ENCODE results near the gene NDUFB6.
"Not testable (repeated sequence)": the region's sequence is repeated elsewhere in the genome, so short reads cannot be mapped to it uniquely, and the experiment has no call there.

Gene NDUFB6

DNA sequence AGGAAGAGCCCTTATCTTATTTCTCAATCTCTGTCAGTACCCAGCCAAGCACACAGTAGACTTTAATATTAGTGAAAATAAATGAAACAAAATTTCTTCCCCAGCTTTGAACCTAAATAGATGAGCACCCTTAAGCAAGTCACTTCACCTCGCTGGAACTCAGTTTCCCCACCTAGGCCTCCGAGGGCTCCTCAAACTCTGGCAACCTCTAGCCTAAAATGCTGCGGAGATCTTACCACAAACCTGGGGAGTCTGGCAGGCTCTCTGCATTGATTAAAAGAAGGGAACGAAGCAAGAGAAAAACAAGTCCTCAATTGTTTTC lies 47.3 kb downstream of the NDUFB6 start:
- in situ Hi-C loops (cut with MboI; ENCODE audit: low pct_unique_long_range_greater_than_20kb, low sequenced_read_pairs, unreplicated experiment): no loop called here
- DNase-seq (ENCODE audit: low spot score): no peak
- TF ChIP-seq, protein P1, sequence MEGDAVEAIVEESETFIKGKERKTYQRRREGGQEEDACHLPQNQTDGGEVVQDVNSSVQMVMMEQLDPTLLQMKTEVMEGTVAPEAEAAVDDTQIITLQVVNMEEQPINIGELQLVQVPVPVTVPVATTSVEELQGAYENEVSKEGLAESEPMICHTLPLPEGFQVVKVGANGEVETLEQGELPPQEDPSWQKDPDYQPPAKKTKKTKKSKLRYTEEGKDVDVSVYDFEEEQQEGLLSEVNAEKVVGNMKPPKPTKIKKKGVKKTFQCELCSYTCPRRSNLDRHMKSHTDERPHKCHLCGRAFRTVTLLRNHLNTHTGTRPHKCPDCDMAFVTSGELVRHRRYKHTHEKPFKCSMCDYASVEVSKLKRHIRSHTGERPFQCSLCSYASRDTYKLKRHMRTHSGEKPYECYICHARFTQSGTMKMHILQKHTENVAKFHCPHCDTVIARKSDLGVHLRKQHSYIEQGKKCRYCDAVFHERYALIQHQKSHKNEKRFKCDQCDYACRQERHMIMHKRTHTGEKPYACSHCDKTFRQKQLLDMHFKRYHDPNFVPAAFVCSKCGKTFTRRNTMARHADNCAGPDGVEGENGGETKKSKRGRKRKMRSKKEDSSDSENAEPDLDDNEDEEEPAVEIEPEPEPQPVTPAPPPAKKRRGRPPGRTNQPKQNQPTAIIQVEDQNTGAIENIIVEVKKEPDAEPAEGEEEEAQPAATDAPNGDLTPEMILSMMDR (IDR thresholded peaks at IDR 0.05; ENCODE audit: extremely low read depth, insufficient read depth, missing control alignments): no peak

DNA sequence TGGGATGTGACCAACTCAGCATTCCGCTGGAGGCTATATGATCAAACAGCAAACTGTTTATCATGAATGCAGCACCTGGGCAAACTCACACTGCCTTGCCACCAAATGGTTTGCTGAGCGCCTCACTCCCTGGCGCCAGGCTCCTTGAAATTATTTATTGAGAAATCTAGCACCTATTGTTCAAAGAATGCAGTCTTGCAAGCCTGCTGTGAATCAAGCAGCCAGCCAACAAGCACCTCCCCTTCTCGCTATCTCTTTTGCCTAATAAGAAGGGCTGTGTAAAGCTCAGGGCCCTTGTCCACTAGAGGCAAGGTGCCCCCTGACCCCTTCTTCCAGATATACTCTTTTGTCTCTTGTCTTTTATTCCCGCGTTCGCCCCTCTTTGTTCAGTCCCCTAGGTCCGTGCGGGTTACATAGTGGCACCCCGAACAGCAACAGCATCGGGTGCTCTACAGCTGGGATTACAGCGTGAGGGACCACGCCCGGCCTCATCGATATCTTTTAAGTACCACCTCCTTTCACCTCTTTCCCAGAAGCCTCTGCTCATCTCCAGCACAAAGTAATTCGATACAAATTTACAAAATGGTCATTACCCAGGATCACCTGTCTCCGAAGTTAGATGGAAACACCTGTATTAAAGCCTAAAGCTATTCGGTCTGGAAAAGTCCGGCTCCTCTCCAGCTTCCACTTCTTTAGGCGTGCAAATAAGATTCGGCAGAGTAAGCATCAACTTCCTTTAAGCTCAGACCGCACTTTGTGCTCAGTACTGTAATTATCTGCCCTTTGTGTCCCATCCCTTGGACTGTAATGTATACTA lies 47.9 kb downstream of the NDUFB6 start:
- DNase-seq (ENCODE audit: low spot score): peak; percentile 16
- in situ Hi-C loops (cut with MboI; ENCODE audit: low pct_unique_long_range_greater_than_20kb, low sequenced_read_pairs, unreplicated experiment): no loop called here
- TF ChIP-seq, protein P1 (IDR thresholded peaks at IDR 0.05; ENCODE audit: extremely low read depth, insufficient read depth, missing control alignments): no peak

DNA sequence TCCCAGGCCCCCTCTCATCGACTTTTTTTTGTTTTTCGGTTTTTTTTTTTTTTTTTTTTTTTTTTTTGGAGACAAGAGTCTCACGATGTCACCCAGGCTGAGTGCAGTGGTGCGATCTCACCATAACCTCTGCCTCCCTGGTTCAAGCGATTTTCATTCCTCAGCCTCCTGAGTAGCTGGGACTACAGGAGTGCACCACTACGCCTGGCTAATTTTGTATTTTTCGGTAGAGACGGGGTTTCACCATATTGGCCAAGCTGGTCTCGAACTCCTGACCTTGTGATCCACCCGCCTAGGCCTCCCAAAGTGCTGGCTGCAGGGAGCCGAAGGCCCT lies 48.4 kb downstream of the NDUFB6 start:
- in situ Hi-C loops (cut with MboI; ENCODE audit: low pct_unique_long_range_greater_than_20kb, low sequenced_read_pairs, unreplicated experiment); DNase-seq (ENCODE audit: low spot score): not testable (repeated sequence)

DNA sequence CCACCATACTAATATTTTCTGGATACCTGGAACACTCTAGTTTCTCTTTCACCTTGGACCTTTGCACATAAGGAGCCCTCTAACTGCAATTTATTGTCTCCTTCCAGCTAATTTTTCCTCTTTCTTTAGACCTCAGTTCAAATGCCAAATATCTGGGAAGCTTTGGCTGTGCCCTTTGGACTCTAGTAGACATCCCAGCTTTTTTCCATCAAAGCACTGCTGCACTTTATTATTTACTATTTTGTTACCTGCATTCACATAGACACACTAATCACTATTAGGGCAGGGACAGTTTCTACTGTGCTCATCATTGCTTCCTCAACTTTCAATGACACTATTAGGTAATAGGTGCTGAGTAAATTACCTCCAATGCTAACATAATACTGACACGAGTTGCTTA lies 49.0 kb downstream of the NDUFB6 start:
- TF ChIP-seq, protein P1 (IDR thresholded peaks at IDR 0.05; ENCODE audit: extremely low read depth, insufficient read depth, missing control alignments): no peak
- no peak for DNase-seq (ENCODE audit: low spot score)
- in situ Hi-C loops (cut with MboI; ENCODE audit: low pct_unique_long_range_greater_than_20kb, low sequenced_read_pairs, unreplicated experiment): no loop called here

DNA sequence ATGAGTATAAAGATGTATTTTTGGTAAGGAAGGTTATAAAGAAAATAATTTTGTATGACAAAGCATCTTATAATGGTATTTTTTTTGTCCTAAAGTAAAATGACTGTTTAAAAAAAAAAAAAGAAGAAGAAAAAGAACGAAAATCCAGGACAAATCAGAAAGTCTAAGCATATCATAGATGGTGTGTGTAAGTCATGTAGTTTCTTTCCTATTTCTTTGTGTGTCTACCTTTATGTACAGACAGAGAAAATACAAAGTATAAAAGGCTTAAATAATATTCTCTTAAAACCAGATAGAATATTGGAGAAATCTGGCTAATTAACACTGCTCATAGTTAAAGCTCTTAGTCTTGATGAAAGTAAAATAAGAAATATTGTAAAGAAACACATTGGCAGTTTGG lies 54.7 kb downstream of the NDUFB6 start:
- no peak for DNase-seq (ENCODE audit: low spot score)
- in situ Hi-C loops (cut with MboI; ENCODE audit: low pct_unique_long_range_greater_than_20kb, low sequenced_read_pairs, unreplicated experiment): no loop called here
- TF ChIP-seq, protein P1 (IDR thresholded peaks at IDR 0.05; ENCODE audit: extremely low read depth, insufficient read depth, missing control alignments): no peak

DNA sequence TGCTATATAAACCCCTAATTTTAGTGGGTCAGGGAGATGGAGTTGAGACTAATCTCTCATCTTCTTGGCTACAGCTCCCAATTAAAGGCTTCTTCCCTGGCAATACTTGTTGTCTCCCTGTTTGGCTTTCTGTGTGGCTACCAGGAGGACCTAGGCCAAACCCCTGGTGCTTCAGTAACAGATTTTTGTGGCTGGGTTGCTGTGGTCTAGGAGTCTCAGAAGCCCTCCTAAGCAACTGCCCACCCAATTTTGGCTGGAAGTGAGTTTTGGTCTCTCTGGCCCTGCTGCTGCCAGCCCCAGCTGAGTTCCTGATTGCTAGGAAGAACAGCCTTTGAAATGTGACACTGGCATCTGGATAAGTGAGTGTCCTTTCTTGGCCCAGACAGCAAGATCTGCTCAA lies 56.7 kb downstream of the NDUFB6 start:
- TF ChIP-seq, protein P1 (IDR thresholded peaks at IDR 0.05; ENCODE audit: extremely low read depth, insufficient read depth, missing control alignments): no peak
- DNase-seq (ENCODE audit: low spot score): no peak
- in situ Hi-C loops (cut with MboI; ENCODE audit: low pct_unique_long_range_greater_than_20kb, low sequenced_read_pairs, unreplicated experiment): no loop called here

DNA sequence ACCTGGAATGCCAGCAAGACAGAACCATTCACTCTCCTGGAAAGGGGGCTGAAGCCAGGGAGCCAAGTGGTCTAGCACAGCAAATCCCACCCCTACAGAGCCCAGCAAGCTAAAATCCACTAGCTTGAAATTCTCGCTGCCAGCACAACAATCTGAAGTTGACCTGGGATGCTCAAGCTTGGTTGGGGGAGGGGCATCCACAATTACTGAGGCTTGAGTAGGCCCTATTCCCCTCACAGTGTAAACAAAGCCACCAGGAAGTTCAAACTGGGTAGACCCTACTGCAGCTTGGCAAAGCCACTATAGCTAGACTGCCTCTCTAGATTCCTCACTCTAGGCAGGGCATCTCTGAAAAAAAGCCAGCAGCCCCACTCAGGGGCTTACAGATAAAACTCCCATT lies 64.2 kb downstream of the NDUFB6 start:
- in situ Hi-C loops (cut with MboI; ENCODE audit: low pct_unique_long_range_greater_than_20kb, low sequenced_read_pairs, unreplicated experiment): no loop called here
- no peak for DNase-seq (ENCODE audit: low spot score)
- TF ChIP-seq, protein P1 (IDR thresholded peaks at IDR 0.05; ENCODE audit: extremely low read depth, insufficient read depth, missing control alignments): no peak

Data from GM13977 (cell line).